Smooth muscle cell (in vitro differentiated cells): ENCODE data around the gene EML1. TPM values are rescaled to one million over a fixed set of nuclear protein-coding genes. Genes with fewer than 3 reads are reported as not detected.

Experiments
- DNase-seq: peaks from one replicate; lab custom pipeline; 2025; ENCODE audit not compliant: unreplicated experiment; lab: John Stamatoyannopoulos, UW
- H2AFZ ChIP-seq: fragments of 200-600 bp; sonication (generic); 2 replicates; pipeline ENCODE4 v1.6.0; 2016; ENCODE audit warnings: antibody characterized with exemption, low read depth, mild to moderate bottlenecking
- H3F3A ChIP-seq: fragments of 200-600 bp; sonication (generic); 2 replicates; pipeline ENCODE4 v1.6.0; 2017; ENCODE audit warnings: antibody characterized with exemption, low read depth
- H3K27ac ChIP-seq: fragments of 200-600 bp; sonication (generic); 2 replicates; pipeline ENCODE4 v1.5.1; 2016; ENCODE audit warnings: low read depth, mild to moderate bottlenecking
- H3K27me3 ChIP-seq: fragments of 200-600 bp; sonication (generic); 2 replicates; pipeline ENCODE4 v1.6.1; 2016; ENCODE audit warnings: low read depth, mild to moderate bottlenecking
- H3K36me3 ChIP-seq: fragments of 200-600 bp; sonication (generic); 2 replicates; pipeline ENCODE4 v1.5.1; 2016; ENCODE audit warnings: low read depth
- H3K4me1 ChIP-seq: fragments of 200-600 bp; sonication (generic); 2 replicates; pipeline ENCODE4 v1.5.1; 2016; ENCODE audit warnings: low read depth
- H3K4me2 ChIP-seq: fragments of 200-600 bp; sonication (generic); 2 replicates; pipeline ENCODE4 v1.6.0; 2016; ENCODE audit warnings: mild to moderate bottlenecking
- H3K4me3 ChIP-seq: fragments of 200-600 bp; sonication (generic); 2 replicates; pipeline ENCODE4 v1.5.1; 2016; ENCODE audit warnings: mild to moderate bottlenecking
- H3K79me2 ChIP-seq: fragments of 200-600 bp; sonication (generic); 2 replicates; pipeline ENCODE4 v1.6.0; 2016; ENCODE audit warnings: low read depth, mild to moderate bottlenecking
- H3K9ac ChIP-seq: fragments of 200-600 bp; sonication (generic); 2 replicates; pipeline ENCODE4 v1.6.0; 2016; ENCODE audit warnings: low read depth
- H3K9me3 ChIP-seq: fragments of 200-600 bp; sonication (generic); replicated peaks from 2 replicates; pipeline ENCODE4 v1.5.1; 2016; ENCODE audit warnings: low read depth
- H4K20me1 ChIP-seq: fragments of 200-600 bp; sonication (generic); 2 replicates; pipeline ENCODE4 v1.6.0; 2016; ENCODE audit warnings: low read depth
- WGBS: methylation state at CpG from one replicate; pipeline ENCODE4 v1.1.7; 2016; ENCODE audit warnings: low lambda C conversion rate; 5-methylcytosine and 5-hydroxymethylcytosine counted together
- polyA plus RNA-seq: library from polyadenylated mRNA; unstranded; fragments of >200 nt; fragmentation: Nextera tagmentation; extraction: Ambion mirVana; gene quantifications from 2 replicates; pipeline ENCODE4 v1.2.1, GENCODE V29; 2016
- total RNA-seq: library from RNA; depleted of rRNA; stranded (reverse); fragments of >200 nt; gene quantifications from 2 replicates; pipeline ENCODE4 v1.2.3, GENCODE V29; 2014
- TF ChIP-seq, protein P1 (sequence below): fragments of 200-600 bp; sonication (generic); IDR thresholded peaks from 2 replicates; pipeline ENCODE4 v1.5.1; 2017; ENCODE audit warnings: borderline replicate concordance, mild to moderate bottlenecking, antibody characterized with exemption; ENCODE audit not compliant: insufficient read depth, poor library complexity, severe bottlenecking

The EML1 gene
- total and polyA plus RNA-seq, 2 experiments from 2014 or later: 13.0 to 31.2 TPM

DNA sequence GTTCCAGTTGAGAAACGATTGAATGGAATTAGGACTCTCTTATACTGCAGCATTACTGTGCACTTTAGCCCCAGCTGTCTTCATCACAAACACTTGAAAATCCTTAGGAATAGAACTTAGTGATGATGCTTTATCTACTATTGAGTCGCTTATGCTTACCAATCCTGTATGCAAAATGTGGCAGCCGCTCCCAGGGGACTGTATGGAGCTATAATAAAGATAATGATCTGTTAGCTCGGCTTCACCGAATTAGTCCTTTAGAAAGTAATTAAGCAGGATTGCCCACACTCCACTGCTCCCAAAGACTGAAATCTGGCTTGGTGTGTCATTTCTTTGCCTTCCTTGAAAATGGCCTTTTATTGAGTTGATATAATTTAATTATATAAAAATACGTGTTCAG, 10.6 kb downstream of the EML1 start:
- no peak overlapping the region for H3K4me2 ChIP-seq
- no peaks in the 10 kb centered on the region for H3K36me3 ChIP-seq
- H3F3A ChIP-seq: no peaks in the 10 kb centered on the region
- H4K20me1 ChIP-seq: peaks cover 95% of the 10 kb centered on the region
- peaks cover 3% of the 10 kb centered on the region for H3K27me3 ChIP-seq
- H3K4me1 ChIP-seq: peaks cover 34% of the 10 kb centered on the region
- H3K9ac ChIP-seq: no peak overlapping the region
- no peak overlapping the region for H3K4me3 ChIP-seq
- no peak overlapping the region for H2AFZ ChIP-seq
- 61% methylated on average over 6 of the region's 6 CpGs for WGBS
- peaks cover 23% of the 10 kb centered on the region for H3K79me2 ChIP-seq
- H3K27ac ChIP-seq: no peak overlapping the region
- DNase-seq: no peak
- TF ChIP-seq, protein P1, sequence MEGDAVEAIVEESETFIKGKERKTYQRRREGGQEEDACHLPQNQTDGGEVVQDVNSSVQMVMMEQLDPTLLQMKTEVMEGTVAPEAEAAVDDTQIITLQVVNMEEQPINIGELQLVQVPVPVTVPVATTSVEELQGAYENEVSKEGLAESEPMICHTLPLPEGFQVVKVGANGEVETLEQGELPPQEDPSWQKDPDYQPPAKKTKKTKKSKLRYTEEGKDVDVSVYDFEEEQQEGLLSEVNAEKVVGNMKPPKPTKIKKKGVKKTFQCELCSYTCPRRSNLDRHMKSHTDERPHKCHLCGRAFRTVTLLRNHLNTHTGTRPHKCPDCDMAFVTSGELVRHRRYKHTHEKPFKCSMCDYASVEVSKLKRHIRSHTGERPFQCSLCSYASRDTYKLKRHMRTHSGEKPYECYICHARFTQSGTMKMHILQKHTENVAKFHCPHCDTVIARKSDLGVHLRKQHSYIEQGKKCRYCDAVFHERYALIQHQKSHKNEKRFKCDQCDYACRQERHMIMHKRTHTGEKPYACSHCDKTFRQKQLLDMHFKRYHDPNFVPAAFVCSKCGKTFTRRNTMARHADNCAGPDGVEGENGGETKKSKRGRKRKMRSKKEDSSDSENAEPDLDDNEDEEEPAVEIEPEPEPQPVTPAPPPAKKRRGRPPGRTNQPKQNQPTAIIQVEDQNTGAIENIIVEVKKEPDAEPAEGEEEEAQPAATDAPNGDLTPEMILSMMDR: no peak
- H3K9me3 ChIP-seq: no peaks in the 10 kb centered on the region

DNA sequence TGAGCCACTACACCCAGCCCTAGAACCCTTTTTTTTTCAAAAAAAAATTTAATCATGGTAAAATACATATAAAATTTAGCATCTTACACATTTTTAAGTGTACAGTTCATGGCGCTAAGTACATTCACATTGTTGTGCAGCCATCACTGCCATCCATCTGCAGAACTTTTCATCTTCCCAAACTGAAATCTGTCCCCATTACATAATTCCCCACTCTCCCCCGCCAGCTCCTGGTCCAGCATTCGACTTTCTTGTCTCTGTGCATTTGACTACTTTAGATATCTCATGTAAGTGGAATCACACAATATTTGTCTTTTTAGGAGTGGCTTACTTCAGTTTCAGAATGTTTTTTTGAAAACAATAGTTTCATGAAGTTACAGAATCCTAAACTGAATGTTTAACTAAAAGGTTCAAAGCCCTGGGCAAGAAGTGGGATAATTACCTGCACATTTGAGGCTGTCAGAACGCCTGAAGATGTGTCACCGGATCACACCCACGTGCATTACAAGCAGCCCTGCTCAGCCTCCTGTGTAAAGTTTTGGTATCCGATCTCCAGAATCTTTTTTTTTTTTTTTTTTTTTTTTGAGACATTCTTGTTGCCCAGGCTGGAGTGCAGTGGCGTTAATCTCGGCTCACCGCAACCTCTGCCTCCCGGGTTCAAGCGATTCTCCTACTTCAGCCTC, 12.7 kb downstream of the EML1 start:
- 90% methylated on average over 12 of the region's 12 CpGs for WGBS
- H3F3A ChIP-seq: peaks cover 13% of the 10 kb centered on the region
- no peak overlapping the region for H3K9ac ChIP-seq
- H3K36me3 ChIP-seq: no peaks in the 10 kb centered on the region
- no peak overlapping the region for H3K27ac ChIP-seq
- peaks cover 37% of the 10 kb centered on the region for H3K4me1 ChIP-seq
- no peaks in the 10 kb centered on the region for H3K9me3 ChIP-seq
- TF ChIP-seq, protein P1: no peak
- no peak overlapping the region for H3K4me2 ChIP-seq
- no peak overlapping the region for H3K4me3 ChIP-seq
- no peak overlapping the region for H2AFZ ChIP-seq
- peaks cover 6% of the 10 kb centered on the region for H3K79me2 ChIP-seq
- no peak for DNase-seq
- H3K27me3 ChIP-seq: peaks cover 3% of the 10 kb centered on the region
- H4K20me1 ChIP-seq: peaks cover 95% of the 10 kb centered on the region

DNA sequence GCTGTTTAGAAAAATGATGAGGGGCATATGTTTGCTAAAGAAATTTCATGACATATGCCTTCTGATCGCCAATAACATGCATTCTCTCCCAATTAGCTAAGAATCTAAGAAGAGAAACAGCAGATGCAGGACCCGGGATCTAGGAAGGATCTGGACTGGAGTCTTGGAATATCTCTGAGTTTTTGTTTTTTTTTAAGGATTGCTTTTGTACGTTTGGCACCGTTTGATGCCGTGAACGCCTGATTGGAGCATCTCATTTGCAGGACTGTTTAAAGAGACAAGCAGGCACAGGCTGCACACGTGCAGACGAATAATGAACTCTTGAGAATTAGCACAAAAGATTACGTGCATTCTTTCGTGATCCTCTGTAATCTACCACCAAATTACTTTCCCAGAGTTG, 13.6 kb downstream of the EML1 start:
- Histone ChIP-seq H3K27me3 (peaks cover 3% of the 10 kb centered on the region), H3K9ac (no peak overlapping the region), H4K20me1 (peaks cover 98% of the 10 kb centered on the region), H3K79me2 (peaks cover 3% of the 10 kb centered on the region), H3K4me2 (peak overlapping the region; percentile 71), H3K4me3 (no peak overlapping the region), H3K9me3 (no peaks in the 10 kb centered on the region), H3F3A (peaks cover 13% of the 10 kb centered on the region), H2AFZ (no peak overlapping the region), H3K4me1 (peaks cover 36% of the 10 kb centered on the region), H3K27ac (no peak overlapping the region), H3K36me3 (no peaks in the 10 kb centered on the region)
- WGBS: 40% methylated on average over 10 of the region's 10 CpGs
- DNase-seq: no peak
- TF ChIP-seq, protein P1: no peak
